HG03565 (cell line): ENCODE data around the gene HDGF.
"Not testable (repeated sequence)": the region's sequence is repeated elsewhere in the genome, so short reads cannot be mapped to it uniquely, and the experiment has no call there.

Experiments
- ATAC-seq: cut with Tn5 transposase; IDR thresholded peaks from one replicate; pipeline ENCODE4 v1.9.1; 2021; ENCODE audit warnings: mild to moderate bottlenecking, moderate library complexity; ENCODE audit not compliant: unreplicated experiment

HDGF gene

DNA sequence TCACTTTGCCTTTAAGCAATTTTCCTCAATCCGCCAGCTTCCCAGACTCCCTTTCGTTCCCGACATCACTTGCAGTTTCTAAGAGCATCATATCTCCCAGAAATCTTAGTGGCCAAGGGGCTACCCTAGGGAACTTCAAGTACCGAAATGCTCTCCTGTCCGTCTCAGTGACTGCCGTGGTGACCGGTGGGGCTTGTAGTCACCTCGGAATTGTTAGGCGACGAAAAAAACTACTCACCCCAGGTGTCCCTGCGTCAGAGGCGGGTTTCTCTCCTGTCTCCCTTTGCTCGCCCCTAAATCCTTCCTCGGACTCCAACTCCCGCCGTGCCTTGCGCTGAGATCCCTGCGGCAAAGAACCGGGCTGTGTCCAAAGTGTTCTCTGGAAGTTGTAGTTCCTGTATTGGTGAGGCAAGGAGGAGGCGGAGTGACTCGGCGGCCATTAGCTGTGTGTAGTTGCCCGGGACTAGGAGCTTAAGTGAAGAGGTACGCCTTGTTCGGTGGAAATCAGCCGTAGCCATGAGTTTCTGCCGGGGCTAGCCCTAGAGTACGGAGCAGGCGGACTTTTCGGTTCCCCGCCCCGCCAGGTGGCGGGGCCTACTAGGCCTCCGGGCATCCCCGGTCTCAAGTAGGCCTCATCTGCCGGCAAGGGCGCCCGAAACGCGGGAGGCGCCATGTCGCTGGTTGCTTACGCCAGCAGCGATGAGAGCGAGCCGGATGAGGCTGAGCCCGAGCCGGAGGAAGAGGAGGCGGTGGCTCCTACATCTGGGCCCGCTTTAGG lies 15.8 kb upstream of the HDGF start, which contains the start of gene PRCC:
Gene PRCC, plus strand, starts transcription at position 435 of the 778 bp plus-strand sequence. Its CDS starts 237 bp downstream, at position 672.
- ATAC-seq: peak; percentile 86

DNA sequence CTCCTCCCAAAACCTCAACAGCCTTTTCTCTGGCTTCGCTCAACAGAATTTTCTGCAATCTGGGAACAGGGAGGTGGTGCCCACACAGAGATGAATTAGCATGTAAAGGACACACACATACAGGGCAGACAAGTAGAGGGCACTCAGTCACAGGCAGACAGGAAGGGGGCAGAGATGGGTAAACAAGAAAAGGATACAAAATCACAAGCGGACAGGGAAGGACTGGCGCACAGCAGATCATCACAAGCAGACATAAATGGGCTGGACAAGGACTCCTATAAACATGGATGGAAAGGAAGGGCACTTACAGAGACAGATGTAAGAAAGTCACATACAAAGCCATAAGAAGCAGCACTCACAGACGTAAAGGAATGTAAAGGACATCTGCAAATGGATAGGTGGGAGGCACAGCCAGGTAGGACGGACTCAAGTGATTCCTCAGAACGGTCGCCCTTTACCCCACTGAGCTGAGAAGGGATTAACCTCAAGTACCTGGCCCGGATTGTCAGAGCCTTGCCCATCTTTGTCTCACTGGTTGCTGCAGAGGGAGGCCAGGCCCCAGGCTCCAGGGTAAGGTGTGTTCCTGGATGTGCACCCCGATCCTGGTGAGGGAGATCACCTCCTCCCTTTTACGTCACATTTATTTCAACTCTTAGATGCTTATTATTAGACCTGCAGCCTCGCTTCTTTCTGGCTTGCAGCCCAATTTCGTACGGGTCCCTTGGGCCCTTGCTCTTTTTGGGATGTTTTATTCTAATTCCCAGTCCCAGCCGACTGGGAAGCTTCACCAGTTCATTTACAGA lies 15.0 kb upstream of the HDGF start:
- ATAC-seq: peak; percentile 3

DNA sequence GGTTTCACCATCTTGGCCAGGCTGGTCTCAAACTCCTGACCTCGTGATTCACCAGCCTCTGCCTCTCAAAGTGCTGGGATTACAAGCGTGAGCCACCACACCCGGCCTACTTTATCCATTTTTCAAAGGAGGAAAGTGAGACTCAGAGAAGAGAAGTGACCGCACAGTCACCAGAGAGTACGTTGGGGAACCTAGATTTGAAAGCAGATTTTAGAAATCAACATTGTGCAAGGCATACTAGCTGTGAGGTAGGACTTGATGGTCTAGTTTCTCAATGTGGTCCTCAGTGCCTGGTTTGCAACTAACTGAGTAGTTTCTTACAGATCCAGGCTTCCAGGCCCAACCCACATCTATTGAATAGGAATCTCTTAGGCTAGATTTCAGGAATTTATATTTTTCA lies 14.2 kb upstream of the HDGF start:
- ATAC-seq: no peak

GRCh38 chr1:156765136-156765535 lies 13.7 kb upstream of the HDGF start:
- ATAC-seq: not testable (repeated sequence)

GRCh38 chr1:156760796-156761104 lies 9.3 kb upstream of the HDGF start:
- no peak for ATAC-seq

DNA sequence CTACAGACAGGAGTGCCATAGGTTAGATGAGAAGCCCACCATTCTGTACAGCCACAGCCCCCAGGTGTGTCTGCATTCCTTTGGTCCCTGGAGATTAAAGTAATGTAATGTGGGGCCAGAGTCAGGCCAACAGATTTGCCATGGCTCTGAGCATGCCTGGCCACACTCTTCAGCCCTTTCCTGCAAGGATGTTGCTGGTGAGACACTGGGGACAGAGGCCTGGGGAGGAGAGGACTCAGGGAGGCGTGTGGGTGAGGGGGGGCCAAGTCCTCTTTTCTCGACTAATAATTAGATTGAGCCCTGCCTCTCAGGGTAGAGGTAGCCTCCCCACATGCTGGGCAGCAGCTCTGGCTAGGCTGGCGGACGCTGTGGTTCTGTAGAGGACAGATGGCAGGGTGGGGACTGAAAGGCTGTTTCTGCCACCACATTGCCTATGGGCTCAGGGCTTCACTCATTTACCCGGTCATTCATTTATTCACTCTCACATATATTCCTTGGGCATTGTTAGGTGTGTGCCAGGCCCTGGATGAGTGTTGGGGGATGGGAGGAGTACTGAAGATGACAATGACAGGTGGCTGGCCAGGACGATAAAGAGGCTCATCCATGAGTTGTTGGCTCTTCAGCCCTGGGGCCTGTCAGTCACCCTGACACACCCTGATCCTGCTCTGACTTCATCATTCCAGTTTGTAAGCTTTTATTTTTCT lies 8.8 kb upstream of the HDGF start:
- ATAC-seq: no peak

- not testable (repeated sequence) for ATAC-seq
Observed at GRCh38 chr1:156757572-156758253, 6.2 kb upstream of the HDGF start.

DNA sequence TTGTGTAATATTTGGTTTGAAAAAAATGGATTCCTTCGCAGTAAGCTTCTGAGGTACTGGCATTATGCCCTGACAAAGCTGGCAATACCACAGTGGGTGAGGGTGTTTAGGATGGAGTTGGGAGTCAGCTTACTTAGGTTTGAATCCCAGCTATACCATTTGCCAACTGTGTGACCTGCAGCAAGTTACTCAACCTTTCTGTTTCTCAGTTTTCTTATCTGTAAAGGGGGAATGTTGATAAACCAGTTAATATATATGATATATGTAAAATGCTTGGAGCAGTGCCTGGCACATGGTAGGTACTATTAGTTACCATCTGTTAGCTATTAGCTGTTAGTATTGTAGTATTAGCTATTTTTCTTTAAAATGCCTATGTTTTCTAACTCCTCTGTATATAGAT lies 4.9 kb upstream of the HDGF start:
- ATAC-seq: no peak

DNA sequence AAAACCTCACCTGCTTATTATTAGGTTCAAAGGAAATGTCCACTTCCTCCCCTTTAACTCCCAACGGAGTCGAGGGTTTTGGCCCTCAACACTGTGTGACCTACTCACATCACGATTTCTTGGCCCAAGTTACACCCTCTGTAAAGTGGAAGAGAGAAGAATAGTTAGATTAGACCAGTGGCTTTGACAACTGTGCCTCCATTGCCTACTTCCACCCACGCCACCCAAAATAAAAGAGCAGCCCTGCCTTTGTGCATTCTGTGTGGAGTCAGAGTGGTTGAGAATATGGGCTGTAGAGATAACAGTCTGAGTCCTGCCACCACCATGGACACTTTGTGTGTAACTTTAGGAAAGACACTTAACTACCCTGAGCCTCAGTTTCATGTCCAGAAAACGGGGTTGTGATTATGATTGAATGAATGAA lies 4.1 kb upstream of the HDGF start:
- ATAC-seq: no peak

DNA sequence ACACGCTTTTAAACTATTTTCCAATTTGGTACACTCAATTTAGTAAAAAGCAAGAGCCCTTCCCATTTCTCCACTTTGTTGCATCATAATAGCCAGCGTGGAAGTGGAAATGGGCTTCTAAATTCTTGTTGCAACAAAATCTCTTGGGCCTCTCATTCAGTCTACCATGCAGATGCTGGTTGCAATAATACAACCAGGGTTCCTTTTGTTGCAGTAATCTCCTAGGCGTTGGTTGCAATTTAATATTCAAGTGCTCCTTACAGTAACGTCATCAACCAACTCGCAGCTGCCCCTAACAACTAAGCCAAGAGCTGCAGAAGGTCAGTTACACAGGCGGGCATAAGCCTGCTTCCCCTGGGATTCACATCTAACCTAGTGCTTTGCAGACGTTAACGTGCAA lies 2.7 kb upstream of the HDGF start:
- ATAC-seq: no peak

DNA sequence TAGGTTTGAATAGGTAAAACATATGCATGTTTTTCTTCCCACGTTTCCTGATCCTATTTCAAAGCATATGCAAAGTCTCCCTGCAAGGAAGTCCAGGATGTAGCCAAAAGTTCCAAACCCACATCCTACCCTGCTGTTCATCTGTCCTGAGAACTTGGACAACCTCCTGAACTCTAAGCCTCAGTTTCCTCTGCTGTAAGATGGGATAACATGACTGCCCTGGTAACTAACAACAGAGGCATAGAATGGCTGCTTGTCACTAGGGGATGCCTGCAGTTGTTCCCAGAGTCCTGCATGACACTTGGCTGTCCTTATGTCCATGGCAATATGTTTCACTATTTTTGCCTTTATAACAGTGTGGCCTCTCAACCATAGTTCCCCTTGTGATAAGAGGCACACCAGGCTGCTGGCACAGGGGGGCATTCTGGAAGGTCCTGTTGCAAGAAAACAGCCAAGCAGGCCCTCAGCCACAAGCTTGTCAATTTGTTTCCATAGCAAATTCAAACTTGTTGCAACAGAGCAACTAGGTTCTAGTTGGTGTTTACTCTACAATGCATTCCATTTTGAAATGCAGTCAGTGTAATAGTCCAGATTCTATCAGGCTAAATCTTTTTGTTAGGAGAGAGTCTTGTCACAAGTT lies 1.5 kb upstream of the HDGF start:
- ATAC-seq: no peak

GRCh38 chr1:156751757-156752481 lies 444 bp upstream of the HDGF start:
- peak; percentile 61 for ATAC-seq

DNA sequence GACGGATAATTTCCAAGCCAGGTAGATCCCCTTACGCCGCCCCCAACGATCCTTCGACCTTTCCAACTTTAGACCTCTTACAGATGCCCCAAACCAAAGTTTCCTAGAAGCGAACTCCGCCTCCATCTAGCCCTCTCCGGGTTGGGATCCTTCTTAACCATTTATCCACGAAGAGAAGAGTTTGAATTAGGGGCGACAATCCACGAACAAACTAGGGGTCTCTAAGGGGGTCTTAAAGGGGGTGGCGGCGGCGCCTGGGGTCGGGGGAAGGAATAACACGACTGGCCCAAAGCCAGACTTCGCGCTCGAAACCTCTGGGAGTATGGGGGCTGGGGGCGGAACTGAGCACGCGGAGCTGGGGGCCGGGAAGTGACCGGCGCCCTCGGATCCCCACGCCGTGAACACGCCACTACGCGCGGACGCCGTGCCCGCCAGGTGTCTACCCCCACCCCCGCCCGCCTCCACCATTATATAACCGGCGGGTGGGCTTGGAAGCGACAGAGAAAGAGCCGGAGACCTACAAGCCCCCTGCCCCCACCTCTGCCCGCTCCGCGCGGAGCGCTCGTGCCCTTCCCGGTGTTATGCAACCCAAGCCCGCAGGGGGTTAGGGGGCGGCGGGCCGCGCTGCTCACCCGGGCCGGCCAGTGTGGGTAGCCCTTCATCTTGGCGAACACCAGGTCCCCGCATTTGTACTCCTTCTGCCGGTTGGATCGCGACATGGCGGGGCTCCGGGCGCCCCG lies 594 bp downstream of the HDGF start:
- ATAC-seq: no peak

DNA sequence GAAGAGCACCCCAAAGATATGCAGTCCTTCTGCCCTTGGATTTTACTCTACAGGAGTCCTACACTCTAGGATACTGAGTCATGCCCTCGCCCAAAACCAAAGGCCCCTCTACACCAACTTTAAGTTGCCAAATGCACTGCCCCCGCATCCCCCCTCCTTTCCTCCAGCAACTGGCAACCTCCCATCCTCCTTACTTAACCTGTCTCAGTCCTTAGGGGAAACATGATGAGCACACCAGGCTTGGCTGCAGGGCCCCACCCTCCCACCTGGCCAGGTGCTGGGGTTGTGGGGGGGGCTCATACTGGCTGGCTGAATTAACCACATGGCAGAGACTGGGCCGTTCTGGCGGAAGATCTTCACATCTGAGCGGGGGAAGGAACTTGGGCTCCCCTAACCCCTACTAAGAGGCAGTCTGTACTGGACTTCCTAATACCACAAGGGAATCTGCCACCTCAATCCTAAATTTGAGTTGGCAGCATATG lies 1.2 kb downstream of the HDGF start:
- ATAC-seq: no peak

DNA sequence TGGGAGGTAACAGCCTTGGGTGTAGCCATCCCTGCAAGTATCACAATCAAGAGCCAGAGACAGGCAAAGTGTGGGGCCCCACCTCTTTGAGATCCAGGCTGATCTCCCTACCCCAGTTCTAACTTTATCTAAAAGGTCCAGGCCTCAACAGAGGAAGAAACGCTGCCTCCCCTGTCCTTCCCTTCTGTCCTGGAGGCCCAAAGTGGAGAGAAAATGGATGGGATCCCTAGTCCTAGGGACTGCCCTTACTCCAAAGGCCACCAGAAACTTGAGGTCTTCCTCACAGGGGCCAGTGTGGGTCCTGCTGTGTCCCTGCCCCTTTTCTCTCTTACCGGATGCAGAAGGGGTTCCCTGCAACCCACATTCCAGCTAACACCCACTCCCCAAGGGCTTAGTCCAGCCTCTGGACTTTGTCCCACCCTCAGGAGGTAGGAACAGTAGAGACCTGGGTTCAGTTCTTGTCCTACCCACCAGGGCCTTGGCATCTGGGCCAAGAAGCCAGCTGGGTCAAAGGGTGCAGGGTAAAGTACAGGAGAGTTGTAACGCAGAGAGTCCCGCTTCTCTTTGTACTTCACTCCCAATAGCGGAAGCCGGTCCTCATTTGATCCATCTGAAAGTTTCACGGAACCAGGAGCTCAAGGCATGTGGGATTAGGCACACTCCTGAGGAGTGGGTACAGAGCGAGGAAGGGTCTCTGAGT lies 1.9 kb downstream of the HDGF start:
- ATAC-seq: no peak

GRCh38 chr1:156748670-156749418 lies 2.6 kb downstream of the HDGF start:
- no peak for ATAC-seq

DNA sequence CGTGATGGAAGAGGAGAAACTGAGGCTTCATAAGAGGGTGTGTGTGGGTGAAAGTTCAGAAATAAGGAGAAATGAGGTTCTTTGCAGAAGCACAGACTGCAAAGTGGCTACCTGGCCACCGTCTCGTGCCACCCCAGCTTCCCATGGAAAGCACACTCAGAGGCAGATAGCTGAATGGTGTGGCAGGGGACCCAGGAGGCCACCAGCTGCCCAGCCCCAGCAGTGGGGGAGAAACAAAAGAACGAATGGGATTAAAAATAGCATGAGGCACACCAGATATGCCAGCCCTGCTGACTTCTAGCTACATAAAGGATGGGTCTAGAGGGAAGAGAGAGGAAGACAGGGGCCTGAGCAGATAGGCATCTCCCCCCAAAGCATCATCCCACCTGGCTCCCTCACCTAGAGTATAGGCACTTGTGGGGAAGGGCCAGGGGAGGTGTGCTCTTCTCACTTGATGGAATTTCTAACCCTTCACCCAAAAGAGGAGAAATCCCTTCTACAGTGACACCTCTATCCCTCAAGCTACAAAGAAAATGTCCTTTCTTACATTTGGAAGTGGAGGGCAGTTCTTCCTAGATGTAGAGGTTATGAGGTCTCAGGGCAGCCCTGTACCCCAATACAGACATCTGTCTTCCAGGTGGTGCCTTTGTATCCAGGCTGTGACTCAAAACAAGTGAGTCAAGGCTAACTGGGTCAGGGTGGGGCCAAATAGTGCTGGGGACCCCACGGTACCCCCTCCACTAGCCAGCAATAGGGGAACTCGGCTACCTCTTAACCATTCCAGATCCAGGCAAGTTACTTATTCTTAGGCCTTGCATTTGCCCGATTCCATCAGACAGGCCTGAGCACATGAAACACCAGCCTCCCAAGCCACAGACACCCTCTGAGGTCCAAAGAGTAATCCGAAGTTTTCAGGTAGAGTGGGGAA lies 3.5 kb downstream of the HDGF start:
- no peak for ATAC-seq
